Gastroesophageal sphincter (tissue), 3 donors: ENCODE measurements around the gene TSHZ2.
"Not testable (repeated sequence)": the region's sequence is repeated elsewhere in the genome, so short reads cannot be mapped to it uniquely, and the experiment has no call there.

Experiments used
- CTCF ChIP-seq, 4 experiments: fragments of 200-600 bp in 2 of 4; fragments of 450-650 bp in 2 of 4; sonication (generic) in 1 of 4; IDR thresholded peaks; one replicate each; pipeline ENCODE4 v1.5.1; 2017 to 2019; ENCODE audit warnings: antibody characterized with exemption in 4 of 4, mild to moderate bottlenecking in 2 of 4, moderate library complexity in 2 of 4
- POLR2AphosphoS5 ChIP-seq: sonication (generic); formaldehyde crosslinking; IDR thresholded peaks from one replicate; pipeline ENCODE4 v1.6.1; 2017; ENCODE audit warnings: antibody characterized with exemption

GRCh38 chr20:53024653-53025052, 52.5 kb downstream of the TSHZ2 start:
- TF ChIP-seq CTCF (IDR thresholded peaks at IDR 0.05); POLR2AphosphoS5: not testable (repeated sequence)
